A673 (cell line): ENCODE data around the gene GOLGA8B. TPM values are rescaled to one million over a fixed set of nuclear protein-coding genes. Genes with fewer than 3 reads are reported as not detected.
"Not testable (repeated sequence)": the region's sequence is repeated elsewhere in the genome, so short reads cannot be mapped to it uniquely, and the experiment has no call there.

Experiments
- BruUV-seq: library from RNA; stranded (reverse); fragments of 400-500 nt; replicated peaks from 2 replicates; lab custom pipeline; 2021; lab: Mats Ljungman, UMichigan
- CTCF ChIA-PET: fragments of 300-600 bp; sonication (Branson Sonifier 250); formaldehyde crosslinking; loops from one replicate; lab custom pipeline; 2022; ENCODE audit warnings: antibody characterized with exemption; lab: Charles Lee
- POLR2A ChIA-PET: fragments of 300-600 bp; sonication (Branson Sonifier 250); formaldehyde crosslinking; loops from one replicate; lab custom pipeline; 2022; ENCODE audit warnings: antibody characterized with exemption; ENCODE audit not compliant: low non-redundant PET; lab: Charles Lee
- DNase-seq: peaks from one replicate; pipeline ENCODE4 v3.0.0-alpha.2; 2015; ENCODE audit warnings: low spot score
- H3K27ac ChIP-seq: fragments of 200-600 bp; sonication (generic); 2 replicates; pipeline ENCODE4 v1.5.1; 2016; ENCODE audit warnings: mixed run types, low read depth, mild to moderate bottlenecking, mixed read lengths, antibody characterized with exemption, low read length; ENCODE audit not compliant: poor library complexity, severe bottlenecking
- H3K27me3 ChIP-seq: fragments of 200-600 bp; sonication (generic); replicated peaks from 2 replicates; pipeline ENCODE4 v1.6.1; 2017; ENCODE audit warnings: mixed run types, low read depth, mild to moderate bottlenecking, mixed read lengths, antibody characterized with exemption, low read length; ENCODE audit not compliant: insufficient read depth, poor library complexity
- H3K36me3 ChIP-seq: fragments of 200-600 bp; sonication (generic); 2 replicates; pipeline ENCODE4 v1.6.1; 2016; ENCODE audit warnings: mixed run types, mild to moderate bottlenecking, mixed read lengths, antibody characterized with exemption, low read length; ENCODE audit not compliant: insufficient read depth, poor library complexity, severe bottlenecking
- H3K4me1 ChIP-seq: fragments of 200-600 bp; sonication (generic); 2 replicates; pipeline ENCODE4 v1.6.1; 2017; ENCODE audit warnings: mixed run types, mild to moderate bottlenecking, mixed read lengths, antibody characterized with exemption, low read length; ENCODE audit not compliant: insufficient read depth, poor library complexity, severe bottlenecking
- H3K4me3 ChIP-seq: fragments of 200-600 bp; sonication (generic); 2 replicates; pipeline ENCODE4 v1.5.1; 2016; ENCODE audit warnings: low read depth, mixed run types, mild to moderate bottlenecking, mixed read lengths, low read length; ENCODE audit not compliant: poor library complexity, severe bottlenecking
- H3K9me3 ChIP-seq: fragments of 200-600 bp; sonication (generic); 2 replicates; pipeline ENCODE4 v1.6.1; 2016; ENCODE audit warnings: mixed run types, low read depth, mild to moderate bottlenecking, mixed read lengths, antibody characterized with exemption, low read length; ENCODE audit not compliant: poor library complexity, severe bottlenecking
- CTCF ChIP-seq: fragments of 300-800, 200-600 bp; sonication (generic); conservative IDR thresholded peaks from 2 replicates; pipeline ENCODE4 v1.5.1; 2017; ENCODE audit warnings: low read depth, mild to moderate bottlenecking, antibody characterized with exemption, low read length, moderate library complexity, mixed read lengths
- EZH2 ChIP-seq: fragments of 200-600 bp; sonication (generic); IDR thresholded peaks from 2 replicates; pipeline ENCODE4 v1.6.1; 2017; ENCODE audit warnings: borderline replicate concordance, low read depth, mild to moderate bottlenecking, mixed read lengths, antibody characterized with exemption, low read length; ENCODE audit not compliant: poor library complexity, severe bottlenecking
- intact Hi-C: fragments of 100-400 bp; cut with micrococcal nuclease; formaldehyde crosslinking; loops from one replicate; pipeline ENCODE4 v1.10.0; 2022; ENCODE audit not compliant: unreplicated experiment
- total RNA-seq: library from RNA; stranded (reverse); gene quantifications from 2 replicates; pipeline ENCODE4 v1.2.3, GENCODE V29; 2021

Gene GOLGA8B
- total RNA-seq, 1 experiment from 2014 or later = 36.0 TPM

- ChIA-PET CTCF (no interaction called here), POLR2A (no interaction called here)
- H3K27me3 ChIP-seq = no peaks in the 10 kb centered on the region
- DNase-seq = no peak
- no peaks in the 10 kb centered on the region for H3K36me3 ChIP-seq
- BruUV-seq = no TSS peak
- no peaks in the 10 kb centered on the region for H3K4me1 ChIP-seq
- no peak overlapping the region for H3K4me3 ChIP-seq
- H3K9me3 ChIP-seq = no peaks in the 10 kb centered on the region
- no peak overlapping the region for H3K27ac ChIP-seq
- TF ChIP-seq CTCF (no peak), EZH2 (no peak)
- intact Hi-C loops = no loop called here
These were observed 5.2 kb downstream of the GOLGA8B start for GRCh38 chr15:34578283-34578674.

GRCh38 chr15:34577658-34578282 is 5.7 kb downstream of the GOLGA8B start:
- H3K36me3 ChIP-seq, intact Hi-C loops, H3K27me3 ChIP-seq, H3K4me3 ChIP-seq, H3K4me1 ChIP-seq, BruUV-seq, POLR2A ChIA-PET, DNase-seq, H3K27ac ChIP-seq, H3K9me3 ChIP-seq, CTCF ChIA-PET: not testable (repeated sequence)

- H3K27ac ChIP-seq, CTCF ChIA-PET, H3K9me3 ChIP-seq, H3K27me3 ChIP-seq, POLR2A ChIA-PET, DNase-seq, H3K4me3 ChIP-seq, H3K4me1 ChIP-seq, intact Hi-C loops, BruUV-seq, H3K36me3 ChIP-seq: not testable (repeated sequence)
These were observed 8.4 kb downstream of the GOLGA8B start for GRCh38 chr15:34575035-34575434.

- not testable (repeated sequence) for H3K9me3 ChIP-seq, H3K36me3 ChIP-seq, BruUV-seq
These were observed 10.5 kb downstream of the GOLGA8B start for GRCh38 chr15:34572921-34573320.

GRCh38 chr15:34572019-34572641 is 11.3 kb downstream of the GOLGA8B start:
- H3K9me3 ChIP-seq, H3K4me1 ChIP-seq, intact Hi-C loops, H3K36me3 ChIP-seq, POLR2A ChIA-PET, H3K27ac ChIP-seq, H3K27me3 ChIP-seq, BruUV-seq, H3K4me3 ChIP-seq, DNase-seq, CTCF ChIA-PET: not testable (repeated sequence)

More at GRCh38 chr15:34572921-34573320, 10.5 kb downstream of the GOLGA8B start:
- H3K27ac ChIP-seq, POLR2A ChIA-PET, DNase-seq, H3K4me3 ChIP-seq, H3K4me1 ChIP-seq, intact Hi-C loops, CTCF ChIA-PET, H3K27me3 ChIP-seq: not testable (repeated sequence)

- H3K27me3 ChIP-seq, DNase-seq, H3K27ac ChIP-seq, intact Hi-C loops, H3K4me3 ChIP-seq, H3K4me1 ChIP-seq, H3K36me3 ChIP-seq, POLR2A ChIA-PET, H3K9me3 ChIP-seq, CTCF ChIA-PET, BruUV-seq: not testable (repeated sequence)
These were observed 13.6 kb downstream of the GOLGA8B start for GRCh38 chr15:34569670-34570396.
